ENCODE data around the gene HOXB3. TPM values are rescaled to one million over a fixed set of nuclear protein-coding genes. Genes with fewer than 3 reads are reported as not detected.

The HOXB3 gene
- total RNA-seq, 4 donors from 2014 or later = 11.4 to 48.7 (median 24.2) TPM

DNA sequence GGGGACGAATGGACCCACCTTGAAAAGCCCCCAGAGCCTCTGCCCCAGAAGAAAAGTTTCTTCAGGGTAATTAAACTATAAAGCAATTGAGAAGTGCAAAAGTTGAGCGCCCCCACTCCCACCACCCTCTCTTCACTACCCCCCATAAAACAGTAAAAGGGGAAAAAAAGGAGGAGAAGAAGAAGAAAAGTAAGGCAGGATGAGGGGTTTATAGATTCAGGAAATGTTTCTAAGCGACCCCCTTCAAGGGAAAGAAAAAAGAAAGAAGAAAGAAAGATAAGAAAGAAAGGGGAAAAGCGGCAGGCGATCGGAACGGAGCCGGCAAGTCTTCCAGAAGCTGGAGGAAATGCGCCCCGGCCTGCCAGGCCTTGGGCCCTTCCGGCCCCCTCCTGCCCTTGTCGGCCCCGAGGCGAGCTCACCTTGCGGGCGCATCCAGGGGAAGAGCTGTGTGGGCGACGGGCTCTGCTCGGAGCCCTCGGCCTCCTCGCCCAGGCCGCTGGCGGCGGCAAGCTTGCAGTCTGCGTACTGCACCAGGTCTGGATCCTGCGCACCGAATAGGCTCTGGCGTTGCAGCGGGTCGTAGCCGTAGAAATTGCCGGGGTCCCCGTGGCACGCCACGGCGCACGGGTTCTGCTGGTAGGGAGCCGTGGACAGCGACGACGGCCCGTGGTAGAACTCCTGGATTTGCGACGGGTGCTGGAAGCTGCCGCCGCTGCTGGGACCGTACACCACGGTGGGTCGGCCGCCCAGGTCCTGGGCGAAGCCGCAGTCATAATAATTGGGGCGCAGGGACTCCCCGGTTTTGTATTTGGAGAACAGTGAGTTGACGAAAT lies 24.0 kb upstream of the HOXB3 start:
- Histone ChIP-seq H3K27me3 (peaks cover 99% of the 10 kb centered on the region), H3K27ac (no peak overlapping the region), H3K36me3 (no peaks in the 10 kb centered on the region), H3K4me1 (peaks cover 0 to 69% (median 11%) of the 10 kb centered on the region in 3 donors), H3K4me3 (peak overlapping the region in 1 of 2 donors; percentile 16), H3K9me3 (no peaks in the 10 kb centered on the region)
- ATAC-seq = no peak
- TF ChIP-seq POLR2AphosphoS5 (IDR thresholded peaks at IDR 0.05) (peak; percentile 16), POLR2A (IDR thresholded peaks at IDR 0.05) (no peak)
- 6 to 15% methylated on average over 11 to 19 of the region's 55 CpGs for WGBS, 2 donors (ENCODE audit: low coverage in 1 of 2)

GRCh38 chr17:48612854-48613691 lies 23.0 kb upstream of the HOXB3 start:
- H3K27ac ChIP-seq = no peak overlapping the region
- H3K4me1 ChIP-seq = peaks cover 0 to 60% (median 11%) of the 10 kb centered on the region in 3 donors
- H3K27me3 ChIP-seq = peaks cover 100% of the 10 kb centered on the region

DNA sequence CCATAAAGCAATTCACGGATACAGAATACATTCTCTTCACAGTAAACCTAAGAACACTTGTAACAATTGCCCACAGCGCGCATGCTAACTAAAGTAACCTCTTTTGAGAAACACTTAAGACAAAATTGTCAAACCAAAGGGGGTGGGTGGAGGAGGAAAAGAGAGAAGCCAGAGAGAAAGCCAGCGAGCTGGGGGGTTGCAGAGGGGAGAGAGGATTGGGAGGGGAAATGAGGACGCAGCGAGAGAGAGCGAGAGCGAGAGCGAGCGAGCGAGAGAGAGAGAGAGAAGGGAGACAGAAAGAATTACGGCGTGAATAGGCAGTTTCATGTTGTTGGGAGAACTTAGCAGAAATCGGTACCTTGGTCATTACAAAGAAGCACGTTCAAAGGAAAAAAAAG lies 22.4 kb upstream of the HOXB3 start:
- ATAC-seq = no peak
- H3K27me3 ChIP-seq = peaks cover 100% of the 10 kb centered on the region
- 3 to 4% methylated on average over 11 to 15 of the region's 15 CpGs for WGBS, 2 donors (ENCODE audit: low coverage in 1 of 2)
- no peak overlapping the region for H3K27ac ChIP-seq
- H3K36me3 ChIP-seq = no peaks in the 10 kb centered on the region
- no peaks in the 10 kb centered on the region for H3K9me3 ChIP-seq
- peaks cover 0 to 54% (median 11%) of the 10 kb centered on the region in 3 donors for H3K4me1 ChIP-seq
- TF ChIP-seq POLR2A (IDR thresholded peaks at IDR 0.05) (no peak), EP300 (IDR thresholded peaks at IDR 0.05) (no peak)
- H3K4me3 ChIP-seq = peak overlapping the region in 1 of 2 donors; percentile 54

More at GRCh38 chr17:48612854-48613691, 23.0 kb upstream of the HOXB3 start:
- Histone ChIP-seq H3K4me3 (peak overlapping the region in 1 of 2 donors; percentile 54), H3K36me3 (no peaks in the 10 kb centered on the region), H3K9me3 (no peaks in the 10 kb centered on the region)
- peak; percentile 46 for ATAC-seq
- TF ChIP-seq CTCF (IDR thresholded peaks at IDR 0.05) (peak in 3 of 4 experiments; percentile 30 to 49 (median 34)), POLR2A (IDR thresholded peaks at IDR 0.05) (no peak)
- WGBS, 2 donors (ENCODE audit: low coverage in 1 of 2) = 4% methylated on average over 9 to 27 of the region's 67 CpGs

DNA sequence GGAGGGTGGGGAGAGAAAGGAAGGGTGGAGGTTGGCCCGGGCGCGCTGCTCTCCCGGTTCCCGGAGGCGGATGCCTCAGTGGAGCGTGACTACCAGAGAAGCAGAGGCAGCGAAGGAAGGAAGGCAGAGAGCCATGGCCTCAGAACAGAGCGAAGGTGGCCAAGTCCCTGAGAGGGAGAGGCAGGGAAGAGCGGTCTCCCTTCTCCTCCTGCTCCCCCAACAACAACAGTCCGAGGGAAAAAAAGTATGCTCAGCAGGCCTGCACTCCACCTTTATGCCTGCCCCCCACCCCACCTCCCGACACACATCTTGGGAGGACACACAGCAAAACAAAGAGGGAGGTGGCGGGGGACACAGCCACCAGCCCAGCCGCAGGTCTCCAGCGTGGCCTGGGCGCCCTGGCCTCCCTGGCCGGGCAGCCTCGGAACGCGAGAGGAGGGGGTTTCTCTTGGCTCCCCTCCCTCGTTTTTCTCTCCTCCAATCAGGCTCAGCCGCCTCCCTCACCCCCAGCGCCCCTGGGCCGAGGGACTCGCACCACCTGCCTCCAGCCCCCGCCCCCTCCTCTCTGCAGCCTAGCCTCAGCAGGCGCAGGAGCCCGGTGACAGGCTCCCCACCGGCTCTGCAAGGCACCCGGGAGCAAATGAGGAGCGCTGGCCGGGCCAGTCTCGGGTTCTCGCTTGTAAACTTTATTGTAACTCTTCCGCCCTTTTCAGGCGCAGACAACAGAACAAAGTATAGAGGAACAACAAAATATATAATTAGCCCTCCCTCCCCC lies 21.8 kb upstream of the HOXB3 start:
- no peak for ATAC-seq
- Histone ChIP-seq H3K27ac (no peak overlapping the region), H3K9me3 (no peaks in the 10 kb centered on the region), H3K27me3 (peaks cover 100% of the 10 kb centered on the region), H3K4me1 (peaks cover 0 to 54% (median 11%) of the 10 kb centered on the region in 3 donors), H3K4me3 (peak overlapping the region in 1 of 2 donors; percentile 54), H3K36me3 (no peaks in the 10 kb centered on the region)
- 5 to 6% methylated on average over 11 to 16 of the region's 36 CpGs for WGBS, 2 donors (ENCODE audit: low coverage in 1 of 2)
- TF ChIP-seq POLR2A (IDR thresholded peaks at IDR 0.05) (no peak), POLR2AphosphoS5 (IDR thresholded peaks at IDR 0.05) (no peak), CTCF (IDR thresholded peaks at IDR 0.05) (no peak), EP300 (IDR thresholded peaks at IDR 0.05) (no peak)

GRCh38 chr17:48611213-48611612 lies 21.2 kb upstream of the HOXB3 start:
- WGBS, 2 donors (ENCODE audit: low coverage in 1 of 2) = 5 to 6% methylated on average over 6 to 7 of the region's 22 CpGs
- Histone ChIP-seq H3K27me3 (peaks cover 100% of the 10 kb centered on the region), H3K9me3 (no peaks in the 10 kb centered on the region), H3K4me3 (peak overlapping the region in 1 of 2 donors; percentile 54), H3K27ac (peak overlapping the region in 2 of 4 donors; percentile 35 to 68), H3K4me1 (peaks cover 0 to 54% (median 11%) of the 10 kb centered on the region in 3 donors), H3K36me3 (no peaks in the 10 kb centered on the region)
- TF ChIP-seq EP300 (IDR thresholded peaks at IDR 0.05) (no peak), POLR2AphosphoS5 (IDR thresholded peaks at IDR 0.05) (no peak), POLR2A (IDR thresholded peaks at IDR 0.05) (no peak), CTCF (IDR thresholded peaks at IDR 0.05) (no peak)
- ATAC-seq = no peak
